ENCODE measurements around the gene PON2.

PON2 gene

GRCh38 chr7:95440394-95441038 lies 5.7 kb upstream of the PON2 start:
- no peak overlapping the region for H3K9ac ChIP-seq (ENCODE audit: low read depth, low read length)
- peaks cover 16% of the 10 kb centered on the region for H3K4me1 ChIP-seq (ENCODE audit: control insufficient read depth, insufficient read depth, low read length)
- H3K27me3 ChIP-seq (ENCODE audit: control insufficient read depth, insufficient read depth, low read length) = no peaks in the 10 kb centered on the region
- H3K9me3 ChIP-seq (replicated peaks; ENCODE audit: low read length) = no peaks in the 10 kb centered on the region
- no peak overlapping the region for H3K4me2 ChIP-seq (ENCODE audit: low read length)
- no peak overlapping the region for H3K4me3 ChIP-seq (ENCODE audit: low read length)
- H3K36me3 ChIP-seq (ENCODE audit: insufficient read depth, low read length) = no peaks in the 10 kb centered on the region

- Histone ChIP-seq H3K36me3 (ENCODE audit: insufficient read depth, low read length) (no peaks in the 10 kb centered on the region), H3K9ac (ENCODE audit: low read depth, low read length) (peak overlapping the region; percentile 39), H3K4me3 (ENCODE audit: low read length) (peak overlapping the region; percentile 7)
Observed at GRCh38 chr7:95436407-95436806, 1.6 kb upstream of the PON2 start.

GRCh38 chr7:95435422-95435780 lies 573 bp upstream of the PON2 start:
- Histone ChIP-seq H3K4me2 (ENCODE audit: low read length) (peak overlapping the region; percentile 72), H3K4me3 (ENCODE audit: low read length) (peak overlapping the region; percentile 82), H3K9ac (ENCODE audit: low read depth, low read length) (peak overlapping the region; percentile 81), H3K36me3 (ENCODE audit: insufficient read depth, low read length) (no peaks in the 10 kb centered on the region), H3K4me1 (ENCODE audit: control insufficient read depth, insufficient read depth, low read length) (peaks cover 30% of the 10 kb centered on the region), H3K27me3 (ENCODE audit: control insufficient read depth, insufficient read depth, low read length) (no peaks in the 10 kb centered on the region), H3K9me3 (replicated peaks; ENCODE audit: low read length) (no peaks in the 10 kb centered on the region)

More at GRCh38 chr7:95436407-95436806, 1.6 kb upstream of the PON2 start:
- H3K9me3 ChIP-seq (replicated peaks; ENCODE audit: low read length) = no peaks in the 10 kb centered on the region
- H3K4me1 ChIP-seq (ENCODE audit: control insufficient read depth, insufficient read depth, low read length) = peaks cover 30% of the 10 kb centered on the region
- no peaks in the 10 kb centered on the region for H3K27me3 ChIP-seq (ENCODE audit: control insufficient read depth, insufficient read depth, low read length)
- peak overlapping the region; percentile 31 for H3K4me2 ChIP-seq (ENCODE audit: low read length)

GRCh38 chr7:95433952-95434556 lies 774 bp downstream of the PON2 start:
- peak overlapping the region; percentile 82 for H3K4me3 ChIP-seq (ENCODE audit: low read length)
- H3K9me3 ChIP-seq (replicated peaks; ENCODE audit: low read length) = no peaks in the 10 kb centered on the region
- peaks cover 30% of the 10 kb centered on the region for H3K4me1 ChIP-seq (ENCODE audit: control insufficient read depth, insufficient read depth, low read length)
- H3K4me2 ChIP-seq (ENCODE audit: low read length) = peak overlapping the region; percentile 72
- peak overlapping the region; percentile 81 for H3K9ac ChIP-seq (ENCODE audit: low read depth, low read length)
- H3K27me3 ChIP-seq (ENCODE audit: control insufficient read depth, insufficient read depth, low read length) = no peaks in the 10 kb centered on the region
- no peaks in the 10 kb centered on the region for H3K36me3 ChIP-seq (ENCODE audit: insufficient read depth, low read length)

- H3K27me3 ChIP-seq (ENCODE audit: control insufficient read depth, insufficient read depth, low read length) = no peaks in the 10 kb centered on the region
- no peaks in the 10 kb centered on the region for H3K36me3 ChIP-seq (ENCODE audit: insufficient read depth, low read length)
- no peak overlapping the region for H3K4me3 ChIP-seq (ENCODE audit: low read length)
- H3K9me3 ChIP-seq (replicated peaks; ENCODE audit: low read length) = no peaks in the 10 kb centered on the region
- H3K4me2 ChIP-seq (ENCODE audit: low read length) = no peak overlapping the region
- H3K4me1 ChIP-seq (ENCODE audit: control insufficient read depth, insufficient read depth, low read length) = peaks cover 30% of the 10 kb centered on the region
- no peak overlapping the region for H3K9ac ChIP-seq (ENCODE audit: low read depth, low read length)
Observed at GRCh38 chr7:95433129-95433528, 1.7 kb downstream of the PON2 start.

- H3K27me3 ChIP-seq (ENCODE audit: control insufficient read depth, insufficient read depth, low read length) = no peaks in the 10 kb centered on the region
- no peak overlapping the region for H3K4me3 ChIP-seq (ENCODE audit: low read length)
- peak overlapping the region; percentile 39 for H3K4me2 ChIP-seq (ENCODE audit: low read length)
- H3K4me1 ChIP-seq (ENCODE audit: control insufficient read depth, insufficient read depth, low read length) = peaks cover 30% of the 10 kb centered on the region
- H3K9me3 ChIP-seq (replicated peaks; ENCODE audit: low read length) = no peaks in the 10 kb centered on the region
- H3K9ac ChIP-seq (ENCODE audit: low read depth, low read length) = no peak overlapping the region
- H3K36me3 ChIP-seq (ENCODE audit: insufficient read depth, low read length) = no peaks in the 10 kb centered on the region
Observed at GRCh38 chr7:95432606-95433005, 2.2 kb downstream of the PON2 start.

GRCh38 chr7:95430864-95431263 lies 4.0 kb downstream of the PON2 start:
- Histone ChIP-seq H3K9me3 (replicated peaks; ENCODE audit: low read length) (no peaks in the 10 kb centered on the region), H3K4me3 (ENCODE audit: low read length) (no peak overlapping the region), H3K36me3 (ENCODE audit: insufficient read depth, low read length) (no peaks in the 10 kb centered on the region), H3K27me3 (ENCODE audit: control insufficient read depth, insufficient read depth, low read length) (no peaks in the 10 kb centered on the region), H3K4me2 (ENCODE audit: low read length) (no peak overlapping the region), H3K9ac (ENCODE audit: low read depth, low read length) (peak overlapping the region; percentile 11), H3K4me1 (ENCODE audit: control insufficient read depth, insufficient read depth, low read length) (peaks cover 16% of the 10 kb centered on the region)

- H3K9me3 ChIP-seq (replicated peaks; ENCODE audit: low read length) = no peaks in the 10 kb centered on the region
- H3K4me1 ChIP-seq (ENCODE audit: control insufficient read depth, insufficient read depth, low read length) = peaks cover 7% of the 10 kb centered on the region
- no peaks in the 10 kb centered on the region for H3K36me3 ChIP-seq (ENCODE audit: insufficient read depth, low read length)
- no peaks in the 10 kb centered on the region for H3K27me3 ChIP-seq (ENCODE audit: control insufficient read depth, insufficient read depth, low read length)
- no peak overlapping the region for H3K9ac ChIP-seq (ENCODE audit: low read depth, low read length)
- H3K4me2 ChIP-seq (ENCODE audit: low read length) = no peak overlapping the region
- H3K4me3 ChIP-seq (ENCODE audit: low read length) = no peak overlapping the region
Observed at GRCh38 chr7:95429241-95429990, 5.4 kb downstream of the PON2 start.

GRCh38 chr7:95427914-95428516 lies 6.8 kb downstream of the PON2 start:
- H3K27me3 ChIP-seq (ENCODE audit: control insufficient read depth, insufficient read depth, low read length) = no peaks in the 10 kb centered on the region
- peaks cover 8% of the 10 kb centered on the region for H3K36me3 ChIP-seq (ENCODE audit: insufficient read depth, low read length)
- H3K4me2 ChIP-seq (ENCODE audit: low read length) = no peak overlapping the region
- H3K4me1 ChIP-seq (ENCODE audit: control insufficient read depth, insufficient read depth, low read length) = no peaks in the 10 kb centered on the region
- no peak overlapping the region for H3K9ac ChIP-seq (ENCODE audit: low read depth, low read length)
- H3K9me3 ChIP-seq (replicated peaks; ENCODE audit: low read length) = no peaks in the 10 kb centered on the region
- H3K4me3 ChIP-seq (ENCODE audit: low read length) = no peak overlapping the region

GRCh38 chr7:95427166-95427565 lies 7.7 kb downstream of the PON2 start:
- Histone ChIP-seq H3K4me2 (ENCODE audit: low read length) (no peak overlapping the region), H3K4me3 (ENCODE audit: low read length) (no peak overlapping the region), H3K9ac (ENCODE audit: low read depth, low read length) (no peak overlapping the region), H3K27me3 (ENCODE audit: control insufficient read depth, insufficient read depth, low read length) (no peaks in the 10 kb centered on the region), H3K4me1 (ENCODE audit: control insufficient read depth, insufficient read depth, low read length) (no peaks in the 10 kb centered on the region), H3K9me3 (replicated peaks; ENCODE audit: low read length) (no peaks in the 10 kb centered on the region), H3K36me3 (ENCODE audit: insufficient read depth, low read length) (peaks cover 8% of the 10 kb centered on the region)

GRCh38 chr7:95425694-95426093 lies 9.1 kb downstream of the PON2 start:
- Histone ChIP-seq H3K27me3 (ENCODE audit: control insufficient read depth, insufficient read depth, low read length) (no peaks in the 10 kb centered on the region), H3K36me3 (ENCODE audit: insufficient read depth, low read length) (peaks cover 15% of the 10 kb centered on the region), H3K9me3 (replicated peaks; ENCODE audit: low read length) (no peaks in the 10 kb centered on the region), H3K4me1 (ENCODE audit: control insufficient read depth, insufficient read depth, low read length) (no peaks in the 10 kb centered on the region), H3K9ac (ENCODE audit: low read depth, low read length) (no peak overlapping the region), H3K4me2 (ENCODE audit: low read length) (no peak overlapping the region), H3K4me3 (ENCODE audit: low read length) (no peak overlapping the region)
